SHP77 (cell line): ENCODE data around the gene AADAT.
"Not testable (repeated sequence)": the region's sequence is repeated elsewhere in the genome, so short reads cannot be mapped to it uniquely, and the experiment has no call there.

ENCODE experiments used
- DNase-seq, 2 experiments: peaks; one replicate each; lab custom pipeline; 2025; lab: John Stamatoyannopoulos, UW

Gene AADAT

GRCh38 chr4:170089668-170090351 lies at the start of gene AADAT:
Gene AADAT, minus strand, starts transcription at chr4:170089956. Its CDS starts 266 bp downstream, at chr4:170089690.
- peak; percentile 85 to 86 for DNase-seq

- peak; percentile 51 to 70 for DNase-seq
Measured at GRCh38 chr4:170138580-170139194, 48.9 kb upstream of the AADAT start.

- DNase-seq: no peak
Measured at GRCh38 chr4:170137927-170138326, 48.2 kb upstream of the AADAT start.

- DNase-seq: no peak
Measured at GRCh38 chr4:170137466-170137865, 47.7 kb upstream of the AADAT start.

GRCh38 chr4:170134821-170135220 lies 45.1 kb upstream of the AADAT start:
- DNase-seq: peak; percentile 26 to 45

- no peak for DNase-seq
Measured at GRCh38 chr4:170128219-170128804, 38.6 kb upstream of the AADAT start.

GRCh38 chr4:170127758-170128157 lies 38.0 kb upstream of the AADAT start:
- DNase-seq: no peak

- DNase-seq: no peak
Measured at GRCh38 chr4:170124406-170124805, 34.6 kb upstream of the AADAT start.

- no peak for DNase-seq
Measured at GRCh38 chr4:170122252-170122651, 32.5 kb upstream of the AADAT start.

GRCh38 chr4:170114636-170115035 lies 24.9 kb upstream of the AADAT start:
- DNase-seq: no peak

- DNase-seq: not testable (repeated sequence)
Measured at GRCh38 chr4:170114183-170114582, 24.4 kb upstream of the AADAT start.

GRCh38 chr4:170111546-170111945 lies 21.8 kb upstream of the AADAT start:
- DNase-seq: no peak

GRCh38 chr4:170111085-170111484 lies 21.3 kb upstream of the AADAT start:
- DNase-seq: no peak

GRCh38 chr4:170110285-170110672 lies 20.5 kb upstream of the AADAT start:
- DNase-seq: no peak

- no peak for DNase-seq
Measured at GRCh38 chr4:170109586-170110284, 20.0 kb upstream of the AADAT start.

GRCh38 chr4:170106900-170107299 lies 17.1 kb upstream of the AADAT start:
- DNase-seq: no peak

- no peak for DNase-seq
Measured at GRCh38 chr4:170102426-170102825, 12.7 kb upstream of the AADAT start.

- not testable (repeated sequence) for DNase-seq
Measured at GRCh38 chr4:170098171-170098570, 8.4 kb upstream of the AADAT start.

GRCh38 chr4:170097681-170098080 lies 7.9 kb upstream of the AADAT start:
- DNase-seq: no peak

- no peak for DNase-seq
Measured at GRCh38 chr4:170093973-170094535, 4.3 kb upstream of the AADAT start.

GRCh38 chr4:170091069-170091696 lies 1.4 kb upstream of the AADAT start:
- DNase-seq: no peak
